Left colon (tissue), 2 donors: ENCODE results near the gene MIA. TPM values are rescaled to one million over a fixed set of nuclear protein-coding genes. Genes with fewer than 3 reads are reported as not detected.

Experiments used
- total RNA-seq, 2 donors: library from RNA; stranded (reverse); fragmentation: NEBNext Ultra II Directional; extraction: Animal tissue kit (Norgen Biotek cat#: 25700); gene quantifications; one replicate each; pipeline ENCODE4 v1.2.1, GENCODE V29; 2021
- donor health status: DM: no; HTN: no; CAD: no.
- donor health status: DM: yes; HTN: yes; CAD: no.

Gene MIA
- total RNA-seq, 2 donors from 2014 or later, result 1.7 TPM; not detected in 1

Other genes with a start within 250 kb of the MIA start
- gene SHKBP1, start 198.6 kb upstream of the MIA start, total RNA-seq, result 10 to 100 TPM; 64.1 to 64.3 TPM
- gene LTBP4, start 174.2 kb upstream of the MIA start, total RNA-seq, result 100 to 1,000 TPM; 183 to 192 TPM
- 10 to 100 TPM in 1 of 2 donors, 1 to 10 TPM in 1; 9.6 to 14.5 TPM for gene NUMBL, start 84.9 kb upstream of the MIA start, total RNA-seq
- gene COQ8B, start 58.6 kb upstream of the MIA start, total RNA-seq, result 10 to 100 TPM; 28.5 to 41.5 TPM
- 10 to 100 TPM; 24.3 to 24.5 TPM for gene ITPKC, start 58.4 kb upstream of the MIA start, total RNA-seq
- gene ACTMAP, start 25.0 kb upstream of the MIA start, total RNA-seq, result 10 to 100 TPM; 12.1 to 12.4 TPM
- gene SNRPA, start 24.3 kb upstream of the MIA start, total RNA-seq, result 10 to 100 TPM; 43.4 to 68.0 TPM
- 10 to 100 TPM; 65.9 to 67.9 TPM for gene RAB4B, start 2.7 kb downstream of the MIA start, total RNA-seq
- gene EGLN2, start 23.7 kb downstream of the MIA start, total RNA-seq, result 10 to 100 TPM; 95.3 to 96.9 TPM
- not detected for gene CYP2A6, start 74.9 kb downstream of the MIA start, total RNA-seq
- gene CYP2A7, start 106.7 kb downstream of the MIA start, total RNA-seq, result not detected
- 1 to 10 TPM; 4.6 to 5.1 TPM for gene CYP2B6, start 215.8 kb downstream of the MIA start, total RNA-seq